GM12801 (cell line): ENCODE results near the gene ZNF385D.

Experiments
- TF ChIP-seq, protein P1 (sequence below): IDR thresholded peaks from one replicate; pipeline ENCODE4 v1.5.1; 2011; ENCODE audit warnings: control low read depth; ENCODE audit not compliant: insufficient read length; ENCODE audit errors: extremely low read depth

Gene ZNF385D

DNA sequence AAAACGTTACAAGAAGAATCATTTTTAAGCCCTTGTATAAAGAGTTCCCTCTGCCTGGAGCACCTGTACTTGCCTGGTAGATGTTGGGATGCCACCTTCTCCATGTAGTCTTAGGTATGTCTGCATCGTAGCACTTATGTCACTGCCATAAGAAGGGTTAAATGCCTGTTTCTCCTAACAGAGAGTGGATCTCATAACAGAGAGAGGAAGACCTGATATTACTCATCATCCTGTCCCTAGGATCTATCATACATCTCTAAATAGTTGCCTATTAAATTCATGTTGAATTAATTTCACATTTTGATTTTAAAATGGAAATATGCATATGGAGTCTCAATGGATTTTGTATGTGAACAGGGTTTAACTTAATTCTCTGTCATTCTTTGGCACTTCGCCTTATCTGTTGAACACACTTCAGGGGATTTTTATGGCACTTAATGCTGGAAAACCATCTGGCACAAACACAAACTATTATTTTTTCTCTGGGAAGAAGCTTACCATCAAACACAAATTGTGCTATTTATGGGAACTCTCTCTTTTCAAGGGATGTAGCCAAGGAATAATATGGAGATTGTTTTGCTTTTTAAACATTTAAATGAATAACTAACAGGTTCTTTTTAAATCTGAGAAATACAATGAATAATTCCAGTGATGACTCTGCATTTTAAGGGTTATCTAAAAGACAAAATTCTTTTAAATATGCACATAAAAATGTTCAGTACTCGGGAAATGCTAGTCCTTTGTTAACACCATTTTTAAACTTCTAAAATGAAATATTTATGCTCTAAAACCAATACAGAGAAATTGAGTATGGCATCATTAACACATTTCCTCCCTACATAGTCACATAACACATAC, 230.7 kb downstream of the ZNF385D start:
- TF ChIP-seq, protein P1, sequence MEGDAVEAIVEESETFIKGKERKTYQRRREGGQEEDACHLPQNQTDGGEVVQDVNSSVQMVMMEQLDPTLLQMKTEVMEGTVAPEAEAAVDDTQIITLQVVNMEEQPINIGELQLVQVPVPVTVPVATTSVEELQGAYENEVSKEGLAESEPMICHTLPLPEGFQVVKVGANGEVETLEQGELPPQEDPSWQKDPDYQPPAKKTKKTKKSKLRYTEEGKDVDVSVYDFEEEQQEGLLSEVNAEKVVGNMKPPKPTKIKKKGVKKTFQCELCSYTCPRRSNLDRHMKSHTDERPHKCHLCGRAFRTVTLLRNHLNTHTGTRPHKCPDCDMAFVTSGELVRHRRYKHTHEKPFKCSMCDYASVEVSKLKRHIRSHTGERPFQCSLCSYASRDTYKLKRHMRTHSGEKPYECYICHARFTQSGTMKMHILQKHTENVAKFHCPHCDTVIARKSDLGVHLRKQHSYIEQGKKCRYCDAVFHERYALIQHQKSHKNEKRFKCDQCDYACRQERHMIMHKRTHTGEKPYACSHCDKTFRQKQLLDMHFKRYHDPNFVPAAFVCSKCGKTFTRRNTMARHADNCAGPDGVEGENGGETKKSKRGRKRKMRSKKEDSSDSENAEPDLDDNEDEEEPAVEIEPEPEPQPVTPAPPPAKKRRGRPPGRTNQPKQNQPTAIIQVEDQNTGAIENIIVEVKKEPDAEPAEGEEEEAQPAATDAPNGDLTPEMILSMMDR: no peak

DNA sequence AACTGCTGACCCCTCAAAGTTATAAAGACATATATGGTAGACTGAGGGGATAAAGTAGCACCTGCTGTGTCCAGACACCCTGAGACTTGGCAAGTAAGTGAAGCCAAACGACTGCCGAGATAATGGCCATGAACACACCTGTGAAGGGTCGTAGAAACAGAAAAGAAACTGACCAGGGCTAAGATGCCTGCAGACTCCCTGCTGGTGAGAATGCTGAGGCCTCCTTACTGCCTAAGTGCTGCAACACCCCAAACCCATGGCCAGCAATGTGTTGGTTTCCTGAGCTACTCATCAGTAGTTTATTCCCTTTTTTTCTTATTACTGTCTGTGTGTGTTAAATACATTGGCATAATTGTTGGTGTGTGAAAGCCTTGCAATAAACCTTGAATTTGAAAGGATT, 233.8 kb downstream of the ZNF385D start:
- TF ChIP-seq, protein P1: no peak

DNA sequence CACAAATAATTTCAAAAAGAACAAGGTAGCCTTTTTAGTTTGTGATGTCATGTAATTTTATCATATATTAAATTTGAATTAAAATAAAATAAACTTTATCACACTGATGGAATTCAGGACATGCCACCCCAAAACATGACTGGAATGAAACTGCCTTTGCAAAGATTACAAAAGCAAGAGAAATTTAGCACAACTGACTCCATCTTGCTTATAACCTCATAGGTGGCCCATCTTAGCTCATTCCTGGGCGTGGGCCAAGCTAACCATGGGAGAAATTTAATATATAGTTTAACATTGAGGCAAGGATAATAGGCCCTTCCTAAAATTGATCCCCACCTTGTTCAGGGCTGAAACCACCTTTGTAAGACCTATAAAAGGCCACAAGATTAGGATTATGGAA, 235.6 kb downstream of the ZNF385D start:
- TF ChIP-seq, protein P1: no peak

DNA sequence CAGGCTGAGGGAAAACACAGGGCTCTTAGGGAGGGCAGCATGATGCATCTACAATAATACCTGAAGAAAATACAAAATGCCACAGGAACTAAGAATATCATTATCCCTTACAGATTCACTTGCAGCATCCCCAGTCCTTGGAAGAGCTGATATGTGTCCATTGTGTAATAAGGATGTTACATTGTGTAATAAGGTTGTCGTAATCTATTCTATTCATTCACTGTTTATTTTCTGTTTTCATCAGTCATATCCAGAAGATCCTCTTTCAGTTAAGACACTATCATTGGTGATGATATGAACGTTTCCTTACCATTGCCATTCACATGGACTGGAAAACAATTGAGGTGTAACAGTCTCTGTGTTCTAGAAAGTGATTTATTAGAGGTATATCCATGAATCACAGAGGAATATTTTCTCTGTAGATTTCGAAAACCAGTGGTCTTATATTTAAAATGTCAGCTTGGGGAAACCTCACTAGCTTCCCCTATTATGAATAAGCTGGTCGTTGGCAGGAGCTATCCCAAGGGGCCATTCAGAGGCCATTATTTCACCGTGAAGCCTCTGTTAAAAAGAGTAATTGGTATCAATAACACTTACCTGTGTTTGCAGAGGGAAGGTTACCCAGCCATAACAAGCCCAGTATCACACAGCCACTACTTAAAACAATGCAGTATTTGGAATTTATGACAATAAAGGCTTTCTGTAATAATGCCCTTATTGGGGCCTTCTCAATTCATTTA, 241.1 kb downstream of the ZNF385D start:
- TF ChIP-seq, protein P1: no peak

DNA sequence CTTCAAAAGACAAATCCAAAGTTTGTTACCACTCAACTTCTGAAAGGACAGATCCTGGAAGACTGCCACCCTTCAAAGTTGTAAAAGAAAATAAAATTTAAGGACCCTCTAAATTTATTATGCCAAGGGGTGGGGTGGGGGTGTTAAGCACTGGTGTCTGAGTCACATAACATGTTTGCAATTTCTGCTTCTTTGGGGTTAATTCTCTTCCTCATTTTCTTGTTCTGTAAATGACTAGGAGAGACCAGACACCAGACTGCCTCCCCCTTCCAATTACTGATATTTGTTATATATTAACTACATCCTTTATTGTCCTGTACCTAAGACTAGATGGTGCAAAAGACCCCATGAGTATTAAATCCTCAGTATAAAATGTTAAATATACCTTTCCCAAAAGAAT, 242.8 kb downstream of the ZNF385D start:
- TF ChIP-seq, protein P1: no peak

DNA sequence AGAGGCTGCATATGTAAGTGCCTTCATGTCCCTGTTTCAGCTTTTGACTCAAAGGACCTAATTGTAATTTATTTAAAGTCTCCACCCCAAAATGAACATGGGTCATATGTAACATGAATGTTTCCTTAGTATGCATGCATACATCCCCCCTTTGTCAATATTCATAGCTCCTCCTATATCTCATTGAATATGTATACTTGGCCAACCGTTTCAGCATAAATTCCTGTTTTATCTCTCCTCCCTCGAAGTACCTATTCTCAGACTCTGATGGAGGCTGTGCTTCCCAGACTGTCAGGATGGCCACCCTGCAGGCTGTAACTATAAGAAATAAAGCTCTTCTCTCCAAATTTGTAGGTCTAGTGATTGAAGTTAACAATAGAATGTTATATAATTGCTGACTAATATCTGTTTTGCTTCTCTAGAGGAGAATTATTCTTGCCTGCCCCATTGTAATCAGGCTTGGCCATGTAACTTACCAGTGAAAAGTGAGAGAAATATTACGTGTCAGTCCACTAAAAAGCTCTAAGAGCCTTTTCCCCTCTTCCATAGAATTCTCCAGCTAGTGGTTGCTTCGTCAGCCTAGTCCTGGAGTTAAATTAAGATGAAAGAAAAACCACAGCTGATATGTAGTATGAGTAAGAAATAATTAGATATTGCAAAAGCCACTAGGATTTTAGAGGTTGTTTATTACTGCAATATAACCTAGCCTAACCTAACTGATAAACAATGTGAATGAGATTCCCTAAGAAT, 245.1 kb downstream of the ZNF385D start:
- TF ChIP-seq, protein P1: no peak

DNA sequence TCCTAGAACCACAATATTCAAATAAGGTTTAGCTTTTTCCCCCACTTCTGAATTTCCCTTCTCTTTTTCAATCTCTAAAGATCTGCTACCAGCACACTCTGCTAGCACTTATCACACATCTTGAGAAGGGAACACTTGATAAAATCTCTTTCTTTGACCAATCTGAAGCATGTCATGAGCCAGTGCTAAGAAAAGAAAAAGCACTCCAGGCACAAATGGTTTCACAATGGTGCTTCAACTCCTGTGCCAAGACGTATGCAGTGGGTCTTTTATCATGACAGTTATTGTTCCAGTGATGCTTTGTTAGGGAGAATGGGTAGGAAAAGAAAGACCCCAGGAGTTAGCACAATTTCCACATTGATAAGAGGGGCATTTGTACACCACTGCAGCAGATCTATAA, 248.4 kb downstream of the ZNF385D start:
- TF ChIP-seq, protein P1: no peak
